H1 (cell line): Measurements from ENCODE around the gene TGM3. TPM values are rescaled to one million over a fixed set of nuclear protein-coding genes. Genes with fewer than 3 reads are reported as not detected.

Experiments
- CTCF ChIA-PET: fragments of 300-600 bp; sonication (Branson Sonifier 250); formaldehyde crosslinking; loops from one replicate; lab custom pipeline; 2021; ENCODE audit not compliant: partially characterized antibody; lab: Charles Lee
- POLR2A ChIA-PET: fragments of 300-600 bp; sonication (Branson Sonifier 250); formaldehyde crosslinking; loops from one replicate; lab custom pipeline; 2021; ENCODE audit warnings: inconsistent platforms; ENCODE audit not compliant: partially characterized antibody; lab: Charles Lee
- DNase-seq, 2 experiments: peaks; one replicate each; pipeline versions ENCODE4 v3.0.0 to v3.0.0-alpha.2; 2010 to 2022; ENCODE audit warnings: low spot score in 2 of 2, low read depth in 1 of 2, mixed read lengths in 1 of 2
- FAIRE-seq: peaks from 2 replicates; lab custom pipeline; 2011; peaks lifted over from hg19 to GRCh38; lab: Jason Lieb, UNC
- H2AFZ ChIP-seq: 2 replicates; pipeline ENCODE4 v1.8.1; 2012; ENCODE audit warnings: low read length, inconsistent platforms
- H2AK5ac ChIP-seq: 2 replicates; pipeline ENCODE4 v1.6.1; 2013; ENCODE audit warnings: low read depth, low read length
- H2BK120ac ChIP-seq: replicated peaks from 2 replicates; pipeline ENCODE3; 2013; ENCODE audit warnings: low read depth, low read length, inconsistent platforms
- H2BK12ac ChIP-seq: 2 replicates; pipeline ENCODE4 v1.6.1; 2013; ENCODE audit warnings: low read depth, low read length
- H2BK15ac ChIP-seq: 2 replicates; pipeline ENCODE4 v1.6.1; 2013; ENCODE audit warnings: low read length
- H2BK20ac ChIP-seq: 2 replicates; pipeline ENCODE4 v1.6.1; 2013; ENCODE audit warnings: low read length
- H2BK5ac ChIP-seq: 2 replicates; pipeline ENCODE4 v1.6.1; 2013; ENCODE audit warnings: low read depth, low read length
- H3K14ac ChIP-seq: 2 replicates; pipeline ENCODE4 v1.6.1; 2013; ENCODE audit warnings: inconsistent platforms; ENCODE audit not compliant: insufficient read length
- H3K18ac ChIP-seq: 2 replicates; pipeline ENCODE4 v1.6.1; 2013; ENCODE audit warnings: low read length; ENCODE audit errors: extremely low read depth
- H3K23ac ChIP-seq: 2 replicates; pipeline ENCODE4 v1.6.1; 2013; ENCODE audit warnings: inconsistent platforms; ENCODE audit not compliant: insufficient read length
- H3K23me2 ChIP-seq: 2 replicates; pipeline ENCODE4 v1.6.1; 2013; ENCODE audit warnings: low read depth, low read length
- H3K27ac ChIP-seq: 2 replicates; pipeline ENCODE4 v1.6.1; 2011; ENCODE audit warnings: low read depth, low read length, inconsistent platforms
- H3K27me3 ChIP-seq, 4 experiments: replicated peaks in 1 of 4; 1 replicate in 1 of 4; 2 replicates in 3 of 4; pipeline versions ENCODE4 v1.6.1 to v1.8.1; 2011 to 2013; ENCODE audit warnings: low read length in 3 of 4, mild to moderate bottlenecking in 3 of 4, inconsistent platforms in 2 of 4, mixed read lengths in 2 of 4, moderate library complexity in 1 of 4; ENCODE audit not compliant: control insufficient read depth in 3 of 4, insufficient read depth in 3 of 4; ENCODE audit errors: extremely low read depth in 1 of 4
- H3K36me3 ChIP-seq, 4 experiments: 2 replicates each; pipeline versions ENCODE4 v1.6.1 to v1.8.1; 2011 to 2013; ENCODE audit warnings: mild to moderate bottlenecking in 4 of 4, low read length in 3 of 4, moderate library complexity in 2 of 4, control low read depth in 1 of 4, inconsistent platforms in 1 of 4; ENCODE audit not compliant: insufficient read depth in 4 of 4, control insufficient read depth in 2 of 4
- H3K4ac ChIP-seq: replicated peaks from 2 replicates; pipeline ENCODE3; 2013; ENCODE audit warnings: low read length, low read depth, mixed read lengths, inconsistent platforms; ENCODE audit not compliant: insufficient read length
- H3K4me1 ChIP-seq, 4 experiments: replicated peaks in 1 of 4; 1 replicate in 1 of 4; 2 replicates in 3 of 4; pipeline versions ENCODE4 v1.6.1 to v1.8.1; 2011 to 2013; ENCODE audit warnings: low read length in 3 of 4, inconsistent platforms in 2 of 4, mixed read lengths in 1 of 4; ENCODE audit not compliant: insufficient read depth in 4 of 4, control insufficient read depth in 3 of 4
- H3K4me2 ChIP-seq, 2 experiments: 2 replicates each; pipeline versions ENCODE4 v1.6.1 to v1.8.1; 2011 to 2013; ENCODE audit warnings: low read depth in 2 of 2, low read length in 2 of 2, control low read depth in 1 of 2, inconsistent platforms in 1 of 2, mild to moderate bottlenecking in 1 of 2; ENCODE audit not compliant: insufficient read depth in 1 of 2
- H3K4me3 ChIP-seq, 4 experiments: fragments of 200-600, 300-600 bp in 1 of 4; sonication (generic), shearing (Covaris generic), sonication (Bioruptor Twin) in 1 of 4; 2 replicates each; pipeline versions ENCODE4 v1.5.1 to v1.8.1; 2011 to 2016; ENCODE audit warnings: low read length in 4 of 4, low read depth in 3 of 4, control low read depth in 2 of 4, inconsistent platforms in 2 of 4, mild to moderate bottlenecking in 2 of 4, mixed read lengths in 1 of 4, moderate library complexity in 1 of 4; ENCODE audit not compliant: insufficient read depth in 2 of 4; ENCODE audit errors: extremely low read depth in 1 of 4
- H3K56ac ChIP-seq: replicated peaks from 2 replicates; pipeline ENCODE3; 2013; ENCODE audit warnings: low read depth, mild to moderate bottlenecking, mixed read lengths, low read length, inconsistent platforms; ENCODE audit not compliant: insufficient read length
- H3K79me1 ChIP-seq: 2 replicates; pipeline ENCODE4 v1.6.1; 2013; ENCODE audit warnings: low read depth, low read length, control low read depth
- H3K79me2 ChIP-seq, 2 experiments: 2 replicates each; pipeline versions ENCODE4 v1.6.1 to v1.8.1; 2012 to 2013; ENCODE audit warnings: low read length in 2 of 2, mild to moderate bottlenecking in 2 of 2, inconsistent platforms in 1 of 2; ENCODE audit not compliant: insufficient read depth in 2 of 2, control insufficient read depth in 1 of 2
- H3K9ac ChIP-seq, 4 experiments: replicated peaks in 1 of 4; 1 replicate in 1 of 4; 2 replicates in 3 of 4; pipeline versions ENCODE4 v1.6.1 to v1.8.1; 2011 to 2013; ENCODE audit warnings: low read depth in 3 of 4, low read length in 3 of 4, control low read depth in 2 of 4, mild to moderate bottlenecking in 2 of 4, moderate library complexity in 2 of 4, inconsistent platforms in 1 of 4; ENCODE audit errors: extremely low read depth in 1 of 4
- H3K9me3 ChIP-seq, 2 experiments: 2 replicates each; pipeline versions ENCODE4 v1.6.1 to v1.8.1; 2012 to 2013; ENCODE audit warnings: mild to moderate bottlenecking in 2 of 2, moderate library complexity in 2 of 2, control low read depth in 1 of 2, inconsistent platforms in 1 of 2, low read depth in 1 of 2, low read length in 1 of 2, mixed read lengths in 1 of 2; ENCODE audit not compliant: insufficient read depth in 2 of 2
- H4K20me1 ChIP-seq, 2 experiments: replicated peaks in 1 of 2; 2 replicates each; pipeline versions ENCODE3 to v1.8.1; 2011 to 2013; ENCODE audit warnings: inconsistent platforms in 2 of 2, low read length in 2 of 2, mild to moderate bottlenecking in 1 of 2; ENCODE audit not compliant: insufficient read depth in 2 of 2, control insufficient read depth in 1 of 2
- H4K5ac ChIP-seq: 2 replicates; pipeline ENCODE4 v1.6.1; 2013; ENCODE audit warnings: low read length, low read depth, mixed read lengths, inconsistent platforms; ENCODE audit not compliant: insufficient read length
- H4K8ac ChIP-seq: 2 replicates; pipeline ENCODE4 v1.8.0; 2013; ENCODE audit warnings: mild to moderate bottlenecking, moderate library complexity, low read length, inconsistent platforms; ENCODE audit not compliant: insufficient read depth; ENCODE audit errors: extremely low read depth
- H4K91ac ChIP-seq: replicated peaks from 2 replicates; pipeline ENCODE3; 2013; ENCODE audit warnings: low read length, mixed read lengths, inconsistent platforms; ENCODE audit not compliant: insufficient read length
- BCL11A ChIP-seq, 2 experiments: IDR thresholded peaks; one replicate each; pipeline ENCODE4 v1.6.1; 2011; ENCODE audit warnings: low read depth in 2 of 2, low read length in 2 of 2, mild to moderate bottlenecking in 2 of 2
- CBX5 ChIP-seq: fragments of 300-800, 300-1000 bp; sonication (generic); IDR thresholded peaks from 2 replicates; pipeline ENCODE4 v1.7.1; 2016; ENCODE audit warnings: antibody characterized with exemption, low read length, low read depth
- CBX8 ChIP-seq: fragments of 300-800, 300-1000 bp; sonication (generic); IDR thresholded peaks from 2 replicates; pipeline ENCODE4 v1.7.1; 2016; ENCODE audit warnings: low read depth, low read length, borderline replicate concordance
- EZH2 ChIP-seq: fragments of 200-600 bp; sonication (generic); IDR thresholded peaks from 2 replicates; pipeline ENCODE4 v1.7.1; 2012; ENCODE audit warnings: low read depth, mild to moderate bottlenecking, moderate library complexity, low read length, inconsistent platforms; ENCODE audit not compliant: severe bottlenecking
- NANOG ChIP-seq: IDR thresholded peaks from 2 replicates; pipeline ENCODE4 v1.6.1; 2011; ENCODE audit warnings: low read length, low read depth, mild to moderate bottlenecking, inconsistent platforms; ENCODE audit not compliant: insufficient read depth, poor library complexity, severe bottlenecking
- POLR2A ChIP-seq, 2 experiments: IDR thresholded peaks; 1 replicate in 1 of 2; 2 replicates in 1 of 2; pipeline ENCODE4 v1.6.1; 2011; ENCODE audit warnings: low read depth in 2 of 2, low read length in 2 of 2, mild to moderate bottlenecking in 2 of 2; ENCODE audit errors: control extremely low read depth in 1 of 2
- SP2 ChIP-seq: IDR thresholded peaks from 2 replicates; pipeline ENCODE4 v1.6.1; 2012; ENCODE audit warnings: mild to moderate bottlenecking, low read length, inconsistent platforms
- TAF7 ChIP-seq: optimal IDR thresholded peaks from 2 replicates; pipeline ENCODE3; 2011; ENCODE audit warnings: low read depth, mild to moderate bottlenecking, inconsistent platforms, low read length, moderate library complexity, borderline replicate concordance
- TCF12 ChIP-seq: IDR thresholded peaks from 2 replicates; pipeline ENCODE4 v1.6.1; 2011; ENCODE audit warnings: low read depth, mild to moderate bottlenecking, low read length
- WGBS, 2 experiments: shearing (Covaris generic) in 1 of 2; methylation state at CpG; one replicate each; pipeline versions ENCODE4 v1.1.6 to v1.1.7; 2013 to 2015; ENCODE audit warnings: low lambda C conversion rate in 2 of 2, mixed read lengths in 2 of 2, inconsistent platforms in 1 of 2, low coverage in 1 of 2, missing lambda C conversion rate in 1 of 2; ENCODE audit not compliant: insufficient replicate concordance in 2 of 2, insufficient coverage in 1 of 2, insufficient read length in 1 of 2; ENCODE audit errors: extremely low coverage in 1 of 2, missing lambda C conversion rate in 1 of 2; 5-methylcytosine and 5-hydroxymethylcytosine counted together
- polyA plus RNA-seq, 7 experiments: library from polyadenylated mRNA; depleted of rRNA in 3 of 7; stranded (reverse) in 5 of 7; unstranded in 2 of 7; fragments of >200 nt in 5 of 7; fragments of 200-250 nt in 2 of 7; gene quantifications; 1 replicate in 5 of 7; 2 replicates in 1 of 7; 4 replicates in 1 of 7; pipeline versions ENCODE4 v1.2.1 to v1.2.3, GENCODE V29; 2011 to 2013; ENCODE audit warnings: missing spikeins in 2 of 7, mixed read lengths in 2 of 7
- total RNA-seq: library from RNA; stranded (reverse); fragmentation: NEBNext Ultra II Directional; extraction: Animal tissue kit (Norgen Biotek cat#: 25700); gene quantifications from 2 replicates; pipeline ENCODE4 v1.2.1, GENCODE V29; 2021

Gene TGM3
- total and polyA plus RNA-seq, 2 of the 8 experiments (the other 6 are each of a cell fraction or from before 2014, with no cell fraction given): 0.12 TPM; not detected in 1

- DNase-seq: no peak
- ChIA-PET POLR2A (interaction anchor here (0.9 kb wide), 1 partner anchor 14 kb away, joined by 3 read pairs; no protein-coding TSS in a partner anchor), CTCF (interaction anchor here (0.7 to 2.1 kb wide), 9 partner anchors 9 to 156 kb away, joined by 3 to 6 read pairs (median 4); no protein-coding TSS in a partner anchor)
- Histone ChIP-seq H2AK5ac (0 out of 2 replicates have a peak overlapping the region, but pooled peaks have one; percentile 83), H3K27ac (no peak overlapping the region), H3K27me3 (no peaks in the 10 kb centered on the region; a peak in 1 of 7 replicates), H3K23me2 (no peaks in the 10 kb centered on the region), H3K79me1 (no peaks in the 10 kb centered on the region), H3K4me2 (no peak overlapping the region), H3K14ac (no peak overlapping the region), H4K8ac (no peak overlapping the region), H3K9me3 (no peaks in the 10 kb centered on the region), H3K4me1 (peaks cover 7 to 16% (median 9%) of the 10 kb centered on the region in 4 experiments), H2BK5ac (peak overlapping the region; percentile 10; the same call in 1 of the 2 replicates), H3K56ac (no peak overlapping the region), H2BK20ac (no peak overlapping the region), H3K9ac (no peak overlapping the region; a peak in 1 of 7 replicates), H2BK12ac (peak overlapping the region; percentile 86; the same call in 1 of the 2 replicates), H4K5ac (no peak overlapping the region), H2AFZ (no peak overlapping the region; the same call in 1 of the 2 replicates), H3K36me3 (no peaks in the 10 kb centered on the region), H4K20me1 (no peaks in the 10 kb centered on the region), H3K4ac (no peak overlapping the region), H3K4me3 (no peak overlapping the region), H2BK120ac (no peak overlapping the region), H3K79me2 (no peaks in the 10 kb centered on the region), H3K18ac (peak overlapping the region; percentile 68; the same call in 1 of the 2 replicates), H4K91ac (peak overlapping the region; percentile 40), H3K23ac (no peak overlapping the region), H2BK15ac (no peak overlapping the region)
- TF ChIP-seq CBX8 (no peak), EZH2 (no peak), POLR2A (IDR thresholded peaks at IDR 0.05; ENCODE audit: control extremely low read depth in 1 of 2, low read depth in 2 of 2, low read length in 2 of 2) (no peak), TAF7 (no peak), CBX5 (no peak), NANOG (no peak), BCL11A (IDR thresholded peaks at IDR 0.05; ENCODE audit: low read depth in 2 of 2, low read length in 2 of 2) (no peak), TCF12 (no peak), SP2 (no peak)
- FAIRE-seq: no peak
- 77% methylated on average over 5 of the region's 5 CpGs; no CpG with 5 or more reads in 1 of the 2 experiments for WGBS, 2 experiments
These were observed 939 bp downstream of the TGM3 start for GRCh38 chr20:2296524-2297356.
